T-helper 2 cell treated with Interferon-gamma antibody and Interleukin-4, amounts not matched to agents 5 μg/mL and 100 μg/mL, for 36 hours (primary cell): ENCODE data around the gene SEPSECS.

ENCODE experiments used
- DNase-seq: peaks from one replicate; pipeline ENCODE4 v3.0.0; 2021; ENCODE audit warnings: low spot score
- H3K27ac Mint-ChIP-seq: one replicate; pipeline ENCODE4 v1.8.0; 2021; ENCODE audit warnings: mild to moderate bottlenecking, mixed read lengths
- H3K27me3 Mint-ChIP-seq: one replicate; pipeline ENCODE4 v1.8.0; 2021; ENCODE audit warnings: low read depth, mixed read lengths
- H3K36me3 Mint-ChIP-seq: one replicate; pipeline ENCODE4 v1.8.0; 2021; ENCODE audit warnings: low read depth, mixed read lengths
- H3K4me1 Mint-ChIP-seq: one replicate; pipeline ENCODE4 v1.8.0; 2021; ENCODE audit warnings: low read depth, mixed read lengths
- H3K4me3 Mint-ChIP-seq: one replicate; pipeline ENCODE4 v1.8.0; 2022; ENCODE audit warnings: mild to moderate bottlenecking, moderate library complexity, mixed read lengths
- H3K9me3 Mint-ChIP-seq: one replicate; pipeline ENCODE4 v1.8.0; 2021; ENCODE audit warnings: mixed read lengths

The SEPSECS gene

DNA sequence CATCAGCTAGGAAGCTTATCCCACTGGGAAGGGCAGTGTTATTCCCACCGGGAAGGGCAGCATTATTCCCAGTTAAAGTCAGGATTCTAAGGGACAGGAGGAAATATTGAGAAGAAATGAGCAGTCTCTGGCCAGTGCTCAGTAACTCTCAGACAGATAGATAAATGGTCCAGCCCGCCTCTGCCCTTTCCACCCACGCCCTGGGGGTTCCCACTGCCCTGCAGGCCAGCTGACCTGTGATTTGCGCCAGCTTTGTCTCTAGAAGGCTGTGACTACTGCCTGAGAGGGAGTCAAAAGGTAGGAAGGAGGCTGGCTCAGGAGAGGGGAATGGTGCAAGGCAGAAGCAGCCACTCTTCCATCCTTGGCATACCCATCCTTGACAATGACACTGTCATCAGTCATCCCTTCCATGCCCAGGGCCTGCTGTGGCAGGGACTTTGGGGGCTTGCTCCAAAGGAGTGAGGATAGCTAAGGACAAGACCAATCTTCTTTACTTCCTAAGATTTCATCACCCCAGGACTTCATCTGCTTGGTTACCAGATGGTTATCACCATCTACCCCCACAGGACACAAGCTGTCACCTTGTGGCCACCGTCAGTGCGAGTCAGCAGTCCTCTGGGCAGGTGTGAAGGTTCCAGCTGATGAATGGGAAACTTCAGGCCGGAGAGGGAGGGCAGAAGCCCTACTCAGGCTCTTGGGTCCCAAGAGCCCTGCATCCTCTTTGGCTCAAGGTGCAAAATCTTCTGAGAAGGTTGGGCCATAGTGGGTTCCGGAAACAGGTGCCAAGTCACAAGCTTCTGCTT lies 49.5 kb downstream of the SEPSECS start:
- DNase-seq = no peak
- Mint-ChIP-seq H3K4me1 (no peaks in the 10 kb centered on the region), H3K27me3 (no peaks in the 10 kb centered on the region), H3K9me3 (no peaks in the 10 kb centered on the region), H3K27ac (no peak overlapping the region), H3K4me3 (no peak overlapping the region), H3K36me3 (no peaks in the 10 kb centered on the region)

GRCh38 chr4:25109511-25109910 lies 50.7 kb downstream of the SEPSECS start:
- Mint-ChIP-seq H3K4me1 (no peaks in the 10 kb centered on the region), H3K9me3 (no peaks in the 10 kb centered on the region), H3K27ac (no peak overlapping the region), H3K4me3 (no peak overlapping the region), H3K27me3 (peaks cover 2% of the 10 kb centered on the region), H3K36me3 (no peaks in the 10 kb centered on the region)
- DNase-seq = no peak

DNA sequence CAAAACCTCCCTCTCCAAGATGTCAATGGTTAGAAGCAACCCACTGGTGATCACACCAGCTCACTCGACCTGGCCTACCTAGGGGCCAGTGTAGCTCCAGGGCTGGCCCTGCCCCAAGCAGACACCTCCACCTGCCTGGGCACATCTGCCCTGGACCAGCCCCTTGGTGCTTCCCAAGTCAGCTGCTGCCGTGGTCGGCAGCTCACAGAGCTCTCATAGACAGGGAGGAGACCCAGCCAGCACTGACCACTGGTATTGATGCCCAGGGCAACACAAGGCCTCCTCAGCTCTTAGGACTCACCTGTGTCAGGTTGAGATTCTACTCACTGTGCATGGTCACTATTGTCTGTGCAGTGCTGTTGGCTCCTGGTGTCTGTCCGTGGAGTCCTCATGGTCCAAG lies 51.7 kb downstream of the SEPSECS start:
- H3K4me3 Mint-ChIP-seq = no peak overlapping the region
- H3K27me3 Mint-ChIP-seq = peaks cover 2% of the 10 kb centered on the region
- H3K9me3 Mint-ChIP-seq = no peaks in the 10 kb centered on the region
- H3K36me3 Mint-ChIP-seq = no peaks in the 10 kb centered on the region
- H3K27ac Mint-ChIP-seq = no peak overlapping the region
- H3K4me1 Mint-ChIP-seq = no peaks in the 10 kb centered on the region
- DNase-seq = no peak

GRCh38 chr4:25107827-25108516 lies 52.3 kb downstream of the SEPSECS start:
- Mint-ChIP-seq H3K27me3 (peaks cover 2% of the 10 kb centered on the region), H3K4me3 (no peak overlapping the region), H3K9me3 (no peaks in the 10 kb centered on the region), H3K4me1 (no peaks in the 10 kb centered on the region), H3K27ac (no peak overlapping the region), H3K36me3 (no peaks in the 10 kb centered on the region)
- DNase-seq = no peak

DNA sequence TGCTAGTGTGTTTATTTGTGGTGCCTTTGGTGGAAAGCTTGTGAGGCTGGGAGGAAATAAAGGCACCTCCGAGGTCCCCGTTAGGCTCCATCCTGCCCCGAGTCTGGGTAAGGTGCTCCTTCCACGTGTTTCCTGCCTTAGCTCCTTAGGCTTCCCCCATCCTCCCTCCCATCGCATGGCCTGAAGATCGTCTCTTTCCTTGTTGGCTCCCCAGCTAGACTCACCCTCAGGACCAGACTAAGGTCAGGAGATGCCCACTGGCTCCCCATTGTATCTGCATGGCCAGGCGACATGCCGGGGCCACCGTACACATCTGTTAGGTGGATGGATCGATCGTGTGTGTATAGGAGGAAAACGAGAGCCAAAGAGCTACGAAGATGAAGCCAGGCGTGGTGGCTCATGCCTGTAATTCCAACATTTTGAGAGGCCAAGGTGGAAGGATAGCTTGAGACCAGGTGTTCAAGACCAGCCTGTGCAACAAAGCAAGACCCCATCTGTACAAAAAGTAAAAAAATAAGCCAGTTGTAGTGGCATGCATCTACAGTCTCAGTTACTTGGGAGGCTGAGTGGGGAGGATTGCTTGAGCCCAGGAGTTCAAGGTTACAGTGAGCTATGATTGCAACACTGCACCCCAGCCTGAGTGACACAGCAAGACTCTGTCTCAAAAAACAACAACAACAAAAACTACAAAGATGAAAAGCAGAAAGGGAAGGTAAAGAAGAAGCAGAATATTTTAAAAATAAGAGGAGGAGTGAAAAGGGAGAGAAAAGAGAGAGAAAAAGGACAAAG lies 53.7 kb downstream of the SEPSECS start:
- Mint-ChIP-seq H3K27me3 (peaks cover 2% of the 10 kb centered on the region), H3K27ac (no peak overlapping the region), H3K9me3 (no peaks in the 10 kb centered on the region), H3K4me1 (no peaks in the 10 kb centered on the region), H3K4me3 (no peak overlapping the region), H3K36me3 (no peaks in the 10 kb centered on the region)
- DNase-seq = no peak

DNA sequence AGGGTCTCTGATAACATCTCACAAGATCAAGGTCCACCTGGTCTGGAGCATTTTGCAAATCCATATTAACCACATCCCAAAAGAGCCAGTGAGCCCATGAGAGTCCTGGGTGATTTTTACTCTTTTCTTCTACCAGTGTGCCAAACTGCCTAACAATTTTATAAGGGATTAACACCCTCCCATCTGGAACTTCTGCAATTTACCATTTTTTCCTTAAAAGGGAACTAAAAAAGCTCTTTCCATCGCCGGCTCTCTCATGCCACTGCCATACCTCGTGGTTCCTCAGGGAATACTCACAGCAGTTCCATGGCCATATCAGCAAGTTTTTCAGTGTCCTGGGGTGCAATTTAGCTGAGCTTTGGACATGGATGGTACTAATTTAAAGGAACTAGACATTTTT lies 55.7 kb downstream of the SEPSECS start:
- H3K36me3 Mint-ChIP-seq = no peaks in the 10 kb centered on the region
- no peak overlapping the region for H3K27ac Mint-ChIP-seq
- H3K4me3 Mint-ChIP-seq = no peak overlapping the region
- H3K9me3 Mint-ChIP-seq = peaks cover 5% of the 10 kb centered on the region
- DNase-seq = no peak
- H3K4me1 Mint-ChIP-seq = peaks cover 4% of the 10 kb centered on the region
- peaks cover 4% of the 10 kb centered on the region for H3K27me3 Mint-ChIP-seq

DNA sequence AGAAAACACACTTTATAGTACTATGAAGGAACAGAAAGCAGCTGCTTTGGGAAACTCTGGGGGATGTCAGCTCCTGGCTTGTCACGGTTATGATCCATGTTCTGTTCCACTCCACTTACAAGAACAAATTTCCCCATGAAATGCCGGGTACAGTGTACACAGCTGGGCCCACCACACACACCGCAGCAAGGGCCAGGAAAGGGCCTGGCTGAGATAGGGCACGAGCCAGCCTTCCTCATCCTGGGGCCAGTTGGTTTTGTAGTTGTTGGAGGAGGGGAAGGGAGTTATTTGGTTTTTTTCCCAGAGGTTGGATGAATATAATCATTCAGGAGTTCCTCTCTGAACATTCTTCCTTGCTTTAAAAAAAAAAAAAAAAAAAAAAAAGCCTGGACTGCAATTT lies 56.8 kb downstream of the SEPSECS start:
- peaks cover 8% of the 10 kb centered on the region for H3K27me3 Mint-ChIP-seq
- H3K36me3 Mint-ChIP-seq = no peaks in the 10 kb centered on the region
- no peak overlapping the region for H3K4me3 Mint-ChIP-seq
- no peak for DNase-seq
- no peak overlapping the region for H3K27ac Mint-ChIP-seq
- peaks cover 5% of the 10 kb centered on the region for H3K9me3 Mint-ChIP-seq
- H3K4me1 Mint-ChIP-seq = peaks cover 4% of the 10 kb centered on the region

DNA sequence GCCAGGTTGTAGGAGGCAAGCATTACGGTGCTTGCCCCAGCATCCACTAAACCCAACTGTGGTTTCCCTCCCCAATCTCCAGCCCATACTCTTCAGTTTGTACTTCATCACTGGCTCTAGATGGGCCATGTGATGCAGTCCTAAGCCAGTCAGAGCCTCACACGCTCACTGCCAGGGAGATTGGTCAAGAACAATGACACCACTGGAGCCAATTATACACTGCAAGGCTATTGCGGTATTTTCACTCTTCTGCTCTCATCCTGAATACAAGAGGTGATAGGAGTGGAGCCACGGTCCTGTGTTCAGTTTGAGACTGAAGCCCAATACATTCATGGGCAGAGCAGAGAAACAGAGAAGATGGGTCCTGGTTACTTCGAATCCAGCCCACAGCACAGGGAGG lies 58.4 kb downstream of the SEPSECS start:
- Mint-ChIP-seq H3K4me3 (no peak overlapping the region), H3K9me3 (peaks cover 5% of the 10 kb centered on the region), H3K27ac (no peak overlapping the region), H3K27me3 (peaks cover 8% of the 10 kb centered on the region), H3K4me1 (peaks cover 4% of the 10 kb centered on the region), H3K36me3 (no peaks in the 10 kb centered on the region)
- no peak for DNase-seq

DNA sequence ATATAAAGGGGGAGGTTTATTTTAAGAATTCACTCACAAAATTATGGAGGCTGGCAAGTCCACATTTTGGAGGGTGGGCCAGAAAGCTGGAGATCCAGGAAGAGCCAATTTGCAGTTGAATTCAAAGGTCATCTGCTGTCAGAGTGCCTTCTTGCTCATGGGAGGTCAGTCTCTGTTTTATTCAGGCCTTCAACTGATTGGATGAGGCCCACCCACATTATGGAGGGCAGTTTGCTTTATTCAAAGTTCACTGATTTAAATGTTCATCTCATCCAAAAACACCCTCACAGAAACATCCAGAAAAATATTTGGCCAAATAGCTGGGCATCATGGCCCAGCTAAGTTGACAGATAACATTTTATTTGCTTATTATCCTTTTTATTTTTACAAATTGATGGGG lies 59.5 kb downstream of the SEPSECS start:
- H3K36me3 Mint-ChIP-seq = no peaks in the 10 kb centered on the region
- peaks cover 5% of the 10 kb centered on the region for H3K9me3 Mint-ChIP-seq
- no peak overlapping the region for H3K4me3 Mint-ChIP-seq
- no peak overlapping the region for H3K27ac Mint-ChIP-seq
- peaks cover 4% of the 10 kb centered on the region for H3K4me1 Mint-ChIP-seq
- peaks cover 8% of the 10 kb centered on the region for H3K27me3 Mint-ChIP-seq
- DNase-seq = no peak

GRCh38 chr4:25100021-25100555 lies 60.2 kb downstream of the SEPSECS start:
- Mint-ChIP-seq H3K27ac (no peak overlapping the region), H3K9me3 (peaks cover 5% of the 10 kb centered on the region), H3K36me3 (no peaks in the 10 kb centered on the region), H3K4me3 (no peak overlapping the region), H3K4me1 (peaks cover 4% of the 10 kb centered on the region), H3K27me3 (peaks cover 8% of the 10 kb centered on the region)
- DNase-seq = no peak

- DNase-seq = no peak
- H3K9me3 Mint-ChIP-seq = peaks cover 9% of the 10 kb centered on the region
- H3K27me3 Mint-ChIP-seq = peaks cover 6% of the 10 kb centered on the region
- no peaks in the 10 kb centered on the region for H3K36me3 Mint-ChIP-seq
- H3K27ac Mint-ChIP-seq = no peak overlapping the region
- peaks cover 4% of the 10 kb centered on the region for H3K4me1 Mint-ChIP-seq
- no peak overlapping the region for H3K4me3 Mint-ChIP-seq
These were observed 61.0 kb downstream of the SEPSECS start for GRCh38 chr4:25098964-25099891.

DNA sequence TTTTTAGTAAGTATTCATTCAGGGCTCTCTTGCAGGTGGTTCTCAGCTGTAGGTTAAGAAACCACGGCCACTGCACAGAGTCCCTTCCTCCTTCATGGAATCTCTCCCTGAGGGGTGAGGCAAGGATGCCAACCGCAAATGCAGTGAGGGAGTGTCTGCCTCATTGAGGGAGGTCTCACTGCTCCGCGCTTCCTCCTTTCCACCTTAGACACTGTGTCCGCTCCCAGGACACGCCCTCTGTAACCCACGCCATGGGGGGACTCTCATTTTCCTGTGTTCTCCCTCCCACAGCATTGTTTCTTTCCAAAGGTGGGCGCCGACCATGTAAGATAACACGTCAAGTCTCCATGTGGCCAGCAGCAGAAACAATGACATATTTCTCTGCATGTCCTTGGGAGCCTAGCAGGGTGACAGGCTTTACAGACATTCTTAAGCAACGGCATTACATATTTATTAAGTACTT lies 63.2 kb downstream of the SEPSECS start:
- Mint-ChIP-seq H3K9me3 (peaks cover 12% of the 10 kb centered on the region), H3K4me1 (peaks cover 4% of the 10 kb centered on the region), H3K4me3 (no peak overlapping the region), H3K27me3 (peaks cover 7% of the 10 kb centered on the region), H3K27ac (no peak overlapping the region), H3K36me3 (no peaks in the 10 kb centered on the region)
- no peak for DNase-seq
